ENCODE data around the gene STON1. TPM values are rescaled to one million over a fixed set of nuclear protein-coding genes. Genes with fewer than 3 reads are reported as not detected.
"Not testable (repeated sequence)": the region's sequence is repeated elsewhere in the genome, so short reads cannot be mapped to it uniquely, and the experiment has no call there.

The STON1 gene
- total RNA-seq, 1 experiment from 2014 or later, result 1.7 TPM

DNA sequence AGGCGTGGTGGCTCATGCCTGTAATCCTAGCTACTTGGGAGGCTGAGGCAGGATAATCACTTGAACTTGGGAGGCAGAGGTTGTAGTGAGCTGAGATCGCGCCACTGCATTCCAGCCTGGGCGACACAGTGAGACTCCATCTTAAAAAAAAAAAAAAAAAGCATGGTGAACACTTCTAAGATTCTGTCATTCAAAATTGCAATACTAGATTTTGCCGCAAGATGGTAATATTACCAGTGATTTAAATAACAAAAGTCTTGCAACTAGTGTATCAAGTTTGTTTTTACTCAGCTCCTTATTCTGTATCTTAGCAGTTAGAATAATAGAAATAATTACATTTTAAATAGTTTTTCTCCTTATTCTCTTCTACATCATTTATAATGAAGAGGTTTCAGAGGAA lies 92.7 kb downstream of the STON1 start:
- peak in 1 of 2 experiments; percentile 53 for DNase-seq
- BruUV-seq (replicated peaks); H3K9me3 ChIP-seq (ENCODE audit: insufficient read depth, low read depth); H3F3A ChIP-seq (ENCODE audit: insufficient read depth, low read depth); H3K27ac ChIP-seq; H4K20me1 ChIP-seq (ENCODE audit: insufficient read depth); H3K4me1 ChIP-seq (replicated peaks; ENCODE audit: insufficient read depth); POLR2A ChIA-PET (ENCODE audit: unreplicated experiment); H3K36me3 ChIP-seq (ENCODE audit: low read depth); H3K79me2 ChIP-seq (ENCODE audit: low read depth); H3K9me2 ChIP-seq (ENCODE audit: insufficient read depth): not testable (repeated sequence)
- Histone ChIP-seq H3K4me2 (peak overlapping the region; percentile 55), H3K27me3 (ENCODE audit: insufficient read depth, low read depth) (peaks cover 28% of the 10 kb centered on the region), H2AFZ (0 out of 2 replicates have a peak overlapping the region, but pooled peaks have one; percentile 59), H3K4me3 (0 out of 2 replicates have a peak overlapping the region, but pooled peaks have one; percentile 22)
- intact Hi-C loops (cut with micrococcal nuclease; ENCODE audit: unreplicated experiment), result loop anchor here (2.0 kb wide), 1 partner anchor 104 kb away; no protein-coding TSS in a partner anchor
- CTCF ChIA-PET, result interaction anchor here (0.6 to 0.7 kb wide), 3 partner anchors 15 to 255 kb away, joined by 4 to 6 read pairs (median 5); no protein-coding TSS in a partner anchor
- TF ChIP-seq, protein P1, sequence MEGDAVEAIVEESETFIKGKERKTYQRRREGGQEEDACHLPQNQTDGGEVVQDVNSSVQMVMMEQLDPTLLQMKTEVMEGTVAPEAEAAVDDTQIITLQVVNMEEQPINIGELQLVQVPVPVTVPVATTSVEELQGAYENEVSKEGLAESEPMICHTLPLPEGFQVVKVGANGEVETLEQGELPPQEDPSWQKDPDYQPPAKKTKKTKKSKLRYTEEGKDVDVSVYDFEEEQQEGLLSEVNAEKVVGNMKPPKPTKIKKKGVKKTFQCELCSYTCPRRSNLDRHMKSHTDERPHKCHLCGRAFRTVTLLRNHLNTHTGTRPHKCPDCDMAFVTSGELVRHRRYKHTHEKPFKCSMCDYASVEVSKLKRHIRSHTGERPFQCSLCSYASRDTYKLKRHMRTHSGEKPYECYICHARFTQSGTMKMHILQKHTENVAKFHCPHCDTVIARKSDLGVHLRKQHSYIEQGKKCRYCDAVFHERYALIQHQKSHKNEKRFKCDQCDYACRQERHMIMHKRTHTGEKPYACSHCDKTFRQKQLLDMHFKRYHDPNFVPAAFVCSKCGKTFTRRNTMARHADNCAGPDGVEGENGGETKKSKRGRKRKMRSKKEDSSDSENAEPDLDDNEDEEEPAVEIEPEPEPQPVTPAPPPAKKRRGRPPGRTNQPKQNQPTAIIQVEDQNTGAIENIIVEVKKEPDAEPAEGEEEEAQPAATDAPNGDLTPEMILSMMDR (conservative IDR thresholded peaks at IDR 0.05), result peak; percentile 72

DNA sequence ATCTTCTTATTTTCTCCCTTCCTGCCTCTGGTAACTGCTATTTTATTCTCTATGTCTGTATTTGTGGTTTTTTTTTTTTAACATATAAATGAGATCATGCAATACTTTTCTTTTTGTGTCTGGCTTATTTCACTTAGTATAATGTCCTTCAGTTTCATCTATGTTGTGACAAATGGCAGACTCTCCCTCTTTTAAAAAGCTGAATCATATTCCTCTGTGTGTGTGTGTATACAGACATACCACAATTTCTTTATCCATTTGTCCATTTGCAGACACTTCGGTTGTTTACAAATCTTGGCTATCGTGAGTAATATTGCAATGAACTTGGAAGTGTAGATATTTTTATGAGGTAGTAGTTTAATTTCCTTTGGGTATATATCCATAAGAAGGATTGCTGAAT lies 94.7 kb downstream of the STON1 start:
- no peaks in the 10 kb centered on the region for H3K9me3 ChIP-seq (ENCODE audit: insufficient read depth, low read depth)
- H3K27me3 ChIP-seq (ENCODE audit: insufficient read depth, low read depth), result peaks cover 11% of the 10 kb centered on the region
- CTCF ChIA-PET, result no interaction called here
- H3K4me3 ChIP-seq, result no peak overlapping the region
- no peak overlapping the region for H2AFZ ChIP-seq
- no peak overlapping the region for H3K4me2 ChIP-seq
- H3K4me1 ChIP-seq (replicated peaks; ENCODE audit: insufficient read depth), result no peaks in the 10 kb centered on the region
- intact Hi-C loops (cut with micrococcal nuclease; ENCODE audit: unreplicated experiment), result no loop called here
- DNase-seq, result no peak
- no peak overlapping the region for H3K27ac ChIP-seq
- no peaks in the 10 kb centered on the region for H3K36me3 ChIP-seq (ENCODE audit: low read depth)
- no peaks in the 10 kb centered on the region for H3F3A ChIP-seq (ENCODE audit: insufficient read depth, low read depth)
- no TSS peak for BruUV-seq (replicated peaks)
- no peaks in the 10 kb centered on the region for H3K79me2 ChIP-seq (ENCODE audit: low read depth)
- no peaks in the 10 kb centered on the region for H4K20me1 ChIP-seq (ENCODE audit: insufficient read depth)
- POLR2A ChIA-PET (ENCODE audit: unreplicated experiment), result no interaction called here
- TF ChIP-seq, protein P1 (conservative IDR thresholded peaks at IDR 0.05), result no peak
- no peak for TF ChIP-seq EZH2 (IDR thresholded peaks at IDR 0.05; ENCODE audit: low read depth)
- H3K9me2 ChIP-seq (ENCODE audit: insufficient read depth), result peaks cover 7% of the 10 kb centered on the region; the same call in 1 of the 2 replicates

DNA sequence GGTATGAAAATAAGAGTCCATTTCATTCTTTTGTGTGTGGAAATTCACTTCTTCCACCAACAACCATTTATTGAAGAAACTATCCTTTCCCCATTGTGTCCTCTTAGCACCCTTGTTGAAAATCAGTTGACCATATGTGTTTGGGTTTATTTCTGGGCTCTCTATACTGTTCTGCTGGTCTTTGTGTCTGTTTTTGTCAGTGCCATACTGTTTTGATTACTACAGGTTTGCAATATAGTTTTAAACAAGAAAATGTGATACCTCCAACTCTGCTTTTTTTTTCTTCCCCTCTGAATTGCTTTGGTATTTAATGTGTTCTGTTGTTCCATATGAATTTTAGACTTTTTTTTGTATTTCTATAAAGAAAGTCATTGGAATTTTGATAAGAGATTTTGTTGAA lies 96.1 kb downstream of the STON1 start:
- H3K36me3 ChIP-seq (ENCODE audit: low read depth), result no peaks in the 10 kb centered on the region
- intact Hi-C loops (cut with micrococcal nuclease; ENCODE audit: unreplicated experiment), result no loop called here
- CTCF ChIA-PET, result no interaction called here
- H3K4me1 ChIP-seq (replicated peaks; ENCODE audit: insufficient read depth), result no peaks in the 10 kb centered on the region
- DNase-seq, result no peak
- H3K27me3 ChIP-seq (ENCODE audit: insufficient read depth, low read depth), result 0 out of 2 replicates have a peak, but pooled peaks cover 4% of the 10 kb centered on the region
- H3K9me3 ChIP-seq (ENCODE audit: insufficient read depth, low read depth), result no peaks in the 10 kb centered on the region
- no peak overlapping the region for H3K4me2 ChIP-seq
- H3F3A ChIP-seq (ENCODE audit: insufficient read depth, low read depth), result no peaks in the 10 kb centered on the region
- POLR2A ChIA-PET (ENCODE audit: unreplicated experiment), result no interaction called here
- no peaks in the 10 kb centered on the region for H4K20me1 ChIP-seq (ENCODE audit: insufficient read depth)
- no peak overlapping the region for H2AFZ ChIP-seq
- H3K79me2 ChIP-seq (ENCODE audit: low read depth), result no peaks in the 10 kb centered on the region
- no peak overlapping the region for H3K27ac ChIP-seq
- no TSS peak for BruUV-seq (replicated peaks)
- no peak overlapping the region for H3K4me3 ChIP-seq
- H3K9me2 ChIP-seq (ENCODE audit: insufficient read depth), result peaks cover 7% of the 10 kb centered on the region; the same call in 1 of the 2 replicates
- TF ChIP-seq, protein P1 (conservative IDR thresholded peaks at IDR 0.05), result no peak
- no peak for TF ChIP-seq EZH2 (IDR thresholded peaks at IDR 0.05; ENCODE audit: low read depth)
